HK-2 (cell line): ENCODE results near the gene ANLN.
"Not testable (repeated sequence)": the region's sequence is repeated elsewhere in the genome, so short reads cannot be mapped to it uniquely, and the experiment has no call there.

Source experiments
- DNase-seq: peaks from one replicate; pipeline ENCODE4 v3.0.0-alpha.2; 2018; ENCODE audit not compliant: unreplicated experiment

The ANLN gene

GRCh38 chr7:36466001-36466400 is 76.3 kb downstream of the ANLN start:
- not testable (repeated sequence) for DNase-seq

GRCh38 chr7:36468370-36469101 is 78.9 kb downstream of the ANLN start:
- no peak for DNase-seq

- DNase-seq = no peak
Observed at GRCh38 chr7:36469236-36469635, 79.6 kb downstream of the ANLN start.

- DNase-seq = no peak
Observed at GRCh38 chr7:36472141-36472729, 82.6 kb downstream of the ANLN start.

GRCh38 chr7:36473454-36474282 is 84.0 kb downstream of the ANLN start:
- peak; percentile 34 for DNase-seq

GRCh38 chr7:36474283-36475010 is 84.8 kb downstream of the ANLN start:
- DNase-seq = no peak

- no peak for DNase-seq
Observed at GRCh38 chr7:36475011-36475342, 85.3 kb downstream of the ANLN start.

GRCh38 chr7:36475381-36475780 is 85.7 kb downstream of the ANLN start:
- no peak for DNase-seq

GRCh38 chr7:36478745-36479144 is 89.1 kb downstream of the ANLN start:
- no peak for DNase-seq

GRCh38 chr7:36483853-36484252 is 94.2 kb downstream of the ANLN start:
- DNase-seq = not testable (repeated sequence)

- no peak for DNase-seq
Observed at GRCh38 chr7:36484265-36484664, 94.6 kb downstream of the ANLN start.

GRCh38 chr7:36486336-36486735 is 96.7 kb downstream of the ANLN start:
- no peak for DNase-seq

GRCh38 chr7:36487756-36488336 is 98.2 kb downstream of the ANLN start:
- DNase-seq = no peak

- not testable (repeated sequence) for DNase-seq
Observed at GRCh38 chr7:36488672-36489071, 99.0 kb downstream of the ANLN start.

GRCh38 chr7:36490419-36490830 is 100.8 kb downstream of the ANLN start:
- DNase-seq = no peak

GRCh38 chr7:36491317-36491716 is 101.7 kb downstream of the ANLN start:
- DNase-seq = no peak

GRCh38 chr7:36496576-36496975 is 106.9 kb downstream of the ANLN start:
- DNase-seq = no peak

GRCh38 chr7:36497176-36497575 is 107.5 kb downstream of the ANLN start:
- DNase-seq = not testable (repeated sequence)

GRCh38 chr7:36497775-36498174 is 108.1 kb downstream of the ANLN start:
- no peak for DNase-seq
